Stimulated activated CD8-positive, alpha-beta memory T cell treated with anti-CD3 and anti-CD28 coated beads, Interleukin-15, amount 100 ng/mL, for 4 hours (primary cell): ENCODE measurements around the gene RGPD3.
"Not testable (repeated sequence)": the region's sequence is repeated elsewhere in the genome, so short reads cannot be mapped to it uniquely, and the experiment has no call there.

Source experiments
- DNase-seq, 2 donors: peaks; one replicate each; pipeline ENCODE4 v3.0.0-alpha.2; 2020; ENCODE audit warnings: low read depth in 2 of 2

The RGPD3 gene

GRCh38 chr2:106486551-106487385, 18.6 kb upstream of the RGPD3 start, which contains the start of gene CD8B2:
CD8B2 (plus strand) TSS chr2:106487364; CDS start chr2:106487427, 63 bp downstream.
- not testable (repeated sequence) for DNase-seq

DNA sequence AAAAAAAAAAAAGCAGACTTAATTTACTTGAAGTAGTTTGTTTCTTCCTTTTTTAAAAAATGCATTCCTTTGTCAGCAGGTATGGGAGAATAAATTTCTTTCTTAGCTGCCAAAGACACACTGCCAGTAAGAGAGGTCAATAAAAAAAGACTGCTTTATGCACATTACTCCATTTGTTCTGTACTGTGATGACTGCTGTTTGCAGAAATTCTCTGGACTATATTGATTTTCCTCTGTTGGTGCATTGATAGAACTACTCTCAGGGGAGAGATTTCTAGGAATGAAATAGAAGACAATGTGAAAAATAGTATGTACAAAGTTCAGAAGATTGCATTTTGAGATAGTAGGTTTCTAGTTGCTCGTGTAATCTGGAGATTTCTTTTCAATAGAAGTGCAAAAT, 11.3 kb upstream of the RGPD3 start:
- DNase-seq: not testable (repeated sequence)

DNA sequence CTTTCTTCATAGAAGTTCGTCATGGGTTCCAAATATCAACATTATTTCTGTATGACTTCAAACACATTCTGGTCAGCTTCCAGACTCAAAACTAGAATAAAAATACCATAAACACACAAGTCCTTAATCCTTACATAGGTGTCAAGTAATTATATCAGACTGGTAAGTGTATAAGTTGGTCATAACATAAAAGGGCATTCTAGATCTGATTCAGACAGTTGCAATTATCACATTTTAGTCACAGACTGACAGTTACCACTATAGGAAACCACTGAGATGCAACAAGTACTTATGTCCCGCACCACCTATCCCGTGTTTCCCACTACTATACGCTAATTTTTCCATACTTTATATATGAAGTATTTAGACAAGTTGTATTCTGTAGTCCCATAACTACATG, 9.4 kb upstream of the RGPD3 start:
- DNase-seq: not testable (repeated sequence)

DNA sequence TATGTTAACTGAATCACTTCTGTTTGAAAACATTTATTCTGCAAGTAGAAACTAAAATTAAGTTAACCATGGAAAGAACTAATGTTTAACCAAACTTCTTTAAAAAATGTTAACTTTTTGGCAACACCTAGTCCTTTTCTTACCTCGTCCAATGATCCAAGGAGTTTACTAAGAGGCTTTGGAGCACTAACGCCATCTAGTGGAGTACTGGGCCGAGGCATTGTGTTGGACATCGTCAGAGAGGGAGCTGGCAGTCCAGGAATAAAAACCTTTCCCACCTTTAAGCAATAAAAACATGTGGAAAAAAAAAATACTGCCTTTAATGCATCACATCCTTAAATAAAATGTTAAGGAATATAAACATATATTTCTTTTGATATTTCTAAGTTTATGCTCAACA, 2.4 kb upstream of the RGPD3 start:
- peak in 1 of 2 donors; percentile 19 for DNase-seq

- not testable (repeated sequence) for DNase-seq
Observed at GRCh38 chr2:106467516-106467915, 697 bp downstream of the RGPD3 start.

DNA sequence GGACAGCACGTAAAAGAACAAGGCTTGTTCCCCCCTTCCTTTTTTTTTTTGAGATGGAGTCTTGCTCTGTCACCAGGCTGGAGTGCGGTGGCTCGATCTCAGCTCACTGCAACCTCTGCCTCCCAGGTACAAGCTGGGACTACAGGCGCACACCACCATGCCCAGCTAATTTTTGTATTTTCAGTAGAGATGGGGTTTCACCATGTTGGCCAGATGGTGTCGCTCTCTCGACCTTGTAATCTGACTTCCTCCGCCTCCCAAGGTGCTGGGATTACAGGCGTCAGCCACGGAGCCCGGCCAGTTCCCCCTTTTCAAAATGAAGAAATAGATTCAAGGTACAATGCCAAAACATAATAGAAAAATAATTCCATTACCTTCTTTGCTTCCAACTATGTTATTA, 6.3 kb downstream of the RGPD3 start:
- DNase-seq: not testable (repeated sequence)

GRCh38 chr2:106390680-106391079, 77.5 kb downstream of the RGPD3 start:
- DNase-seq: not testable (repeated sequence)

GRCh38 chr2:106388814-106389410, 79.3 kb downstream of the RGPD3 start:
- not testable (repeated sequence) for DNase-seq

DNA sequence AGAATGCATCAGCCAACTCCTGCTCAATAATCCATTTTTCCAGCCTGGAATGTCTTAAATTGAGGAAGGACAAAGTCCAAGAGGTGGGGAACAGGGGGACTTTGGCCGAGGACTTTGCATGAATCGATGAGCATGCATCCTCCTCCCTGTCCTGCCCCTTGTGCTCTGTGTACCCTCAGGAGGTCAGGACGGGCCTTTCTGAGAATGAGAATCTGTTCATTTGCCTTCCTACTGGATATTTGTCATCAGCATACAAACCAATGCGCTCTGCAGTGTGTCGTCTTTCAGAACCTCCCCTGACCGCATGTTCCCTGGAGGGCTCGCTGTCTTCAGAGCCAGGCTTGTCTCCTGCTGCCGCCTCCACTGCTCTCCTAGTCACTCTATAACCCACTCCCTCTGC, 83.7 kb downstream of the RGPD3 start:
- not testable (repeated sequence) for DNase-seq

GRCh38 chr2:106381867-106382266, 86.3 kb downstream of the RGPD3 start:
- not testable (repeated sequence) for DNase-seq

GRCh38 chr2:106379567-106379966, 88.6 kb downstream of the RGPD3 start:
- not testable (repeated sequence) for DNase-seq

- DNase-seq: not testable (repeated sequence)
Observed at GRCh38 chr2:106369182-106369581, 99.0 kb downstream of the RGPD3 start.

DNA sequence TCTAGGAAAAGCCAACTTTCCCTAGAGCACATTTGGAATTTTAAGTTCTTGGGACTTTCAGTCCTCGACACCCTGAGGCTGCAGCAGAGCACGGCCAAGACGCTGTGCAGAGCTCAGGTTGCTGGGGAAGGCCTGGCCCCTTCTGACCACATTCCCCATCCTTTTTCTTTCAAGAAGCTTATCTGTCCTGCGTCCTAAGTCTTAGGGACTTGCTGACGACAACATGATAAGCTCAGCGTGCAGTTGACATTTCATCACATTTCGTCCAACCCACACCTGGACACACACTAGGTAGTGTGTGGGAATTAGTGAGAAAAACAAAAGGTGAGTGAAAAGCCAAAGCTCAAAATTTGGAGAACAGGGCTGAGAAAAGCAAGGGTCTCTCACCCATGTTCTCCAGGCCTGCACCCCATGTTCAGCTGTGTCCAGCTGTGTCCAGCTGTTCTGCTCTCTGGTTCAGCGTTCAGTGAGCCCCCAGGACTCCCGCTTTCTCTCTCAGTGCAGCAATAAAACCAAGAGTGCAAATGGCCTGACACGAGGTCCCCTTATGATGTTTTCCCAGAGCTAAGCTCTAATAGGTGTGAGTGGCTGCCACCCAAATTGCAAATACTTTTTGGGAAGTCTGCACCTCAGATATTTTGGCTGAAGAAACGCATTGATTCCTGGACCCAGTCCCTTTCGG, 101.9 kb downstream of the RGPD3 start:
- DNase-seq: no peak

DNA sequence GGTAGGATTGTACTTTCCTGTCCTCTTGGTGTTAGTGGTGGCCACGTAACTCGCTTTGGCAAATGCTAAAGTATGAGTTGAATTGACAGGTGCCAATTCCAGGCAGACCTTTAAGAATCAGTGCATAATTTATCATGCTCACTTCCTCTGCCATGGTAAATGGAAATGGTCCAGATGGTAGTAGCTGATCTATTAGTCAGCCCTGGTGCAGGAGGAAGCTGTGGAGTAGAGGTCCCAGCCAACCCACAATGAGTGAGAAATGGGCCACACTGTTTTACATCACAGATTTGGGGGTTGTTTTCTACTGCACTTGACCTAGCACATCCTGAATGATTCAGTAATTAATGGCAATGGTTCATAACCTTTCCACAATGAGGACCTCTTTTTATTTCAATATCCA, 104.4 kb downstream of the RGPD3 start:
- DNase-seq: no peak

GRCh38 chr2:106362789-106363188, 105.4 kb downstream of the RGPD3 start:
- DNase-seq: no peak

- no peak for DNase-seq
Observed at GRCh38 chr2:106359512-106359911, 108.7 kb downstream of the RGPD3 start.

DNA sequence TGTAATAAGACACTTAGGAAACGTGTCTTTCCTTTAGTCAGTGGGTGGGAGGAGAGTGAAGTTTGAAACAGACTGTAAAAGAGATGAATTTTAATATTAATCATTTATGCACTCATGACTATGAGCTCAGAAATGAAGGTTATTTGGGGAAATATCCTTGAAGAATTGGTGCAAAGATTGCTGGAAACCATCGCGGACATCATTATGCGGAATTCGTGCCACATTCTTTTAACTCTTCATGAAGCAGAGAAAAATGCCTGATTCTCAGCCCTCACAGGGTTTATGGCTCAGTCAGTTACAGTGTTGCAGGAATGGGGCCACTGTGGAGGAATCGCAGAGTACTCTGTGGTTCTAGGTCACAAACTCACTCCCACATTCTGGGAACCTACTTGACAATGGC, 109.7 kb downstream of the RGPD3 start:
- no peak for DNase-seq

DNA sequence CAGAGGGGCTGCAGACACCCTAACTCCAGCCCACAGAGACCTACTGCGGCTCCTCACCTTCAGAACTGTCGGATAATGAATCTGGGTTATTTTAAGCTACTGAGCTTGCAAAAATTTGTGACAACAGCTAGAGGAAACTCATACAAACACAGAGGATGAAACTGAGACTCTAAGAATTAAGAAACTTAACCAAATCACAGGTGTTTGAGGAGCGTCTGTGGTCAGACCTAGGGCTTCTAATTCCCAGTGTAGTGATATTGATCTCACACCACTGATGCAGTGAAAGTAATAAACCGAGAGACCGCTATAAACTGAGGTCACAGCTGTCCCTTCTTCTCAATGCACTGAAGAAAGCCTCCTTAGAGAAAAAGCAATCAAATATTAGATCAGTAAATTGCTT, 110.1 kb downstream of the RGPD3 start:
- DNase-seq: no peak

DNA sequence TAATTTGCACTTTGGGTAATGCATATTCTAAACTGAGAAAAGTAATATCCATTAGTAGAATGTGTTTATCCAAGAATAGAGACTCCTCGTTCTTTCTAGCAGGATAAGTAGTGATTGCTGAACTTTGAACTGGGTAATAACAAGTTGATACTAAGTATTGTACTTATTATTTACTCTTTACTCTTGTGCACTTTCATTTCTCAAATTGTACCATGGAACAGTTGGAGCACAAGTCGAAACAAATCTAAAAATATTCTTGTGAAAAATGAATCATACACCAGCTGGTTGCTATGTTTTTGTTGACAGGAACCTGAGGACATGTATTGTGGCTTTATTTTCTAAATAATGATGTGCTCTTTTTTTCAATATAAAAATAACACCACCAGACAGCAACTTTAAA, 111.9 kb downstream of the RGPD3 start:
- no peak for DNase-seq

DNA sequence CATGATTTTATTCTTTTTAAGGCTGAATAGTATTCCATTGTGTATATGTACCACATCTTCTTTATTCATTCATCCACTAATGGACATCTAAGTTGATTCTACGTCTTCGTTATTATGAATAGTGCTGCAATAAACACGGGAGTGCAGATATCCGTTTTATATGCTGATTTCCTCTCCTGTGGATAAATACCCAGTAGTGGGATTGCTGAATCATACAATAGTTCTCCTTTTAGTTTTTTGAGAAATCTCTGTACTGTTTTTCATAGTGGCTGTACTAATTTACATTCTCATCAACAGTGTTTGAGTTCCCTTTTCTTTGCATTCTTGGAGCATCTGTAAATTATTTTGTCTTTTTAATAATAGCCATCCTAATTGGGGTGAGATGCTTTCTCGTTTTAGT, 114.5 kb downstream of the RGPD3 start:
- DNase-seq: no peak

- no peak for DNase-seq
Observed at GRCh38 chr2:106350980-106351379, 117.2 kb downstream of the RGPD3 start.

DNA sequence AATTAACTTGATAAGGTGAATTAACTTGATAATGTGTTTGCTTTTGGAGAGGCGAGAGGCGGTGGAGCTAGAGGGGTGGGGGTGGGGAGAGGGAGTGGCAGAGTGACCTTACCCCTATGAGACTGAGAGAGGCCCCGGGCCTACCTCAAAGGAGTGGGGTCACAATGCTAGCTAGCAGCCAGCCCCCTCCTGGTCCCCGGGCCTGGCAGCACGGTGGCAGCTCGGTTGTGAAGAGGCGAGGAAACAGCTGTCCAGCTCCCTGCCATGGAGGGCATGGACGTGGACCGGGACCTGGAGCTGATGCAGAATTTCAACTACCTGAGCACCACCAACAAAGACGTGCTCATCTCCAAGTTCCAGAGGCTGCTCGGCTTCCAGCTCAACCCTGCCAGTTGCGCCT, 123.9 kb downstream of the RGPD3 start:
- no peak for DNase-seq

DNA sequence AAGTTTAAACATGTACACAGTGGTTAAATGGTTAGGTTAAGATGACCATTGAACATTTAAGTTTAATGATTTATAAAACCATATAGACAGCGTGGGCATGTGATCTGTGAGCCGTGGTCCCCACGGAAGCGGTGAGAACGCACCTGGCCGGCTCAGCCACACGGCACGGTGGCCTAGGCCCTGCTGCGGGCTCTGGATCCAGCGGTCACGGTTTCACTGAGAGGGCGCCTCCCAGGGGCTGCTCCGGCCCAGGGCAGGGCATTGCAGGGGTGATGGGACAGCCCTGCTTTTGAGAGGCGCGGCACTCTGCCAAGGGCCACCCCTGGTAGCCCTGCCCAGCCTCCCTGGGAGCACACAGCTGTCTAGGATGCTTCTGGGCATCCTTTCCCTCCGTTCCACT, 124.9 kb downstream of the RGPD3 start:
- DNase-seq: no peak
